Neural crest cell (in vitro differentiated cells): ENCODE results near the gene DUSP5. TPM values are rescaled to one million over a fixed set of nuclear protein-coding genes. Genes with fewer than 3 reads are reported as not detected.

ENCODE experiments used
- DNase-seq: peaks from one replicate; pipeline ENCODE4 v3.0.0; 2021; ENCODE audit warnings: low read depth, mixed read lengths, low spot score
- H3K27ac Mint-ChIP-seq: one replicate; pipeline ENCODE4 v1.8.0; 2021; ENCODE audit warnings: mild to moderate bottlenecking, mixed read lengths; ENCODE audit not compliant: unreplicated experiment
- H3K27me3 Mint-ChIP-seq: 2 replicates; pipeline ENCODE4 v1.8.0; 2021; ENCODE audit warnings: low read depth, mild to moderate bottlenecking, mixed read lengths
- H3K36me3 Mint-ChIP-seq: 2 replicates; pipeline ENCODE4 v1.8.0; 2021; ENCODE audit warnings: low read depth, mild to moderate bottlenecking, mixed read lengths
- H3K4me1 Mint-ChIP-seq: 2 replicates; pipeline ENCODE4 v1.8.0; 2021; ENCODE audit warnings: mixed read lengths
- H3K4me3 Mint-ChIP-seq: one replicate; pipeline ENCODE4 v1.8.0; 2021; ENCODE audit warnings: mild to moderate bottlenecking, mixed read lengths
- H3K9me3 Mint-ChIP-seq: 2 replicates; pipeline ENCODE4 v1.8.0; 2021; ENCODE audit warnings: mixed read lengths
- total RNA-seq: library from RNA; stranded (reverse); gene quantifications from 2 replicates; pipeline ENCODE4 v1.2.1, GENCODE V29; 2021
- TF ChIP-seq, protein P1 (sequence below): fragments of 200-600 bp; sonication (generic); conservative IDR thresholded peaks from 2 replicates; pipeline ENCODE4 v1.5.0; 2021; ENCODE audit warnings: antibody characterized with exemption, mild to moderate bottlenecking

Gene DUSP5
- total RNA-seq, 1 donor from 2014 or later, result 2.5 TPM

- H3K4me1 Mint-ChIP-seq, result peaks cover 11% of the 10 kb centered on the region
- H3K27me3 Mint-ChIP-seq, result peaks cover 28% of the 10 kb centered on the region
Measured at GRCh38 chr10:110546499-110547110, 48.9 kb downstream of the DUSP5 start.

DNA sequence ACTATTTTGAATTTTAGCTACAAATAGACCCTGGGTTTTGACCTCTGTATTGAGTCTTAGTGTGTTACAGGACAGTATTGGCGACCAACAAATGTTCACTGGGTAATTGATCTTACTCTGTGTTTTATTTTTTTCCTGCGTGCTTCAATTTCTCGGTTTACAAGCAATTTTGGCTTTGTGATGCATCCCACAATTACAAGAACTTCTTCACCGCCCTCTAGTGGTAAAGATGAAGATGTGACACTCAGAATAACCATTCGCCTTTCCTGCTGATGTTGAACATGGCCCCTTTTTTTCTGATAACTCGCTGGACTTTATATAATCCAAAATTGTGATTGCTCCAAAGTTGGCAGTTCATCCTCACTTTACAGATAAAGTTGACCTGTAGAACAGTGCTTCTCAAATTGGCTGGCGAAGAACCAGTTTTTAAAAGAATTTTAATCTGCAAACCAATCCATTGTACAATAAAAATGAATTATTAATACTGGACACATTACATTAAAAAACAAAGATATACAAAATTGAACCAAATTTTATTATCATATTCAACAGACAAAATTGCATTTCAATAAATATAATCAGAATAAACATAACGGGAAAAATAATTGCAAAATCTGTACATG, 49.5 kb downstream of the DUSP5 start:
- no peak for DNase-seq
- H3K27ac Mint-ChIP-seq, result no peak overlapping the region

More at GRCh38 chr10:110546499-110547110, 48.9 kb downstream of the DUSP5 start:
- Mint-ChIP-seq H3K4me3 (no peak overlapping the region), H3K36me3 (no peaks in the 10 kb centered on the region), H3K9me3 (no peaks in the 10 kb centered on the region), H3K27ac (no peak overlapping the region)
- no peak for DNase-seq
- TF ChIP-seq, protein P1, sequence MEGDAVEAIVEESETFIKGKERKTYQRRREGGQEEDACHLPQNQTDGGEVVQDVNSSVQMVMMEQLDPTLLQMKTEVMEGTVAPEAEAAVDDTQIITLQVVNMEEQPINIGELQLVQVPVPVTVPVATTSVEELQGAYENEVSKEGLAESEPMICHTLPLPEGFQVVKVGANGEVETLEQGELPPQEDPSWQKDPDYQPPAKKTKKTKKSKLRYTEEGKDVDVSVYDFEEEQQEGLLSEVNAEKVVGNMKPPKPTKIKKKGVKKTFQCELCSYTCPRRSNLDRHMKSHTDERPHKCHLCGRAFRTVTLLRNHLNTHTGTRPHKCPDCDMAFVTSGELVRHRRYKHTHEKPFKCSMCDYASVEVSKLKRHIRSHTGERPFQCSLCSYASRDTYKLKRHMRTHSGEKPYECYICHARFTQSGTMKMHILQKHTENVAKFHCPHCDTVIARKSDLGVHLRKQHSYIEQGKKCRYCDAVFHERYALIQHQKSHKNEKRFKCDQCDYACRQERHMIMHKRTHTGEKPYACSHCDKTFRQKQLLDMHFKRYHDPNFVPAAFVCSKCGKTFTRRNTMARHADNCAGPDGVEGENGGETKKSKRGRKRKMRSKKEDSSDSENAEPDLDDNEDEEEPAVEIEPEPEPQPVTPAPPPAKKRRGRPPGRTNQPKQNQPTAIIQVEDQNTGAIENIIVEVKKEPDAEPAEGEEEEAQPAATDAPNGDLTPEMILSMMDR, result no peak

DNA sequence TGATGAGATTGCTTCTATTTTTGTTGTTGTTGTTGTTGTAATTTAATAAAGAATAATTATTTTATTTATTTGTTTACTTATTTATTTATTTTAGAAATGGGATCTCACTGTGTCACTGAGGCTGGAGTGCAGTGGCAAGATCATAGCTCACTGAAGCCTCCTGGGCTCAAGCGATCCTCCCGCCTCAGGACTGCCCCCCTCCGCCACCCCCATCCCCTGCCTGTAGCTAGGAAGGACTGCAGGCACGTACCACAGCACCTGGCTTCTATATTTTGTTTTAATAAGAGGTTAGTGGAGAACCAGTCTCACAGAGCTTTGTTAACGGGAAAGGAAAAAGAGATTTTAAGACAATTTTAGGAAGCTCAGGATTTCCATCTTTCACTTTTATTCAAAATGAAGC, 50.3 kb downstream of the DUSP5 start:
- no peak for DNase-seq
- no peak overlapping the region for H3K4me3 Mint-ChIP-seq
- H3K4me1 Mint-ChIP-seq, result peaks cover 11% of the 10 kb centered on the region
- no peaks in the 10 kb centered on the region for H3K9me3 Mint-ChIP-seq
- H3K27ac Mint-ChIP-seq, result no peak overlapping the region
- H3K27me3 Mint-ChIP-seq, result peaks cover 33% of the 10 kb centered on the region
- TF ChIP-seq, protein P1, result no peak
- H3K36me3 Mint-ChIP-seq, result no peaks in the 10 kb centered on the region

More for the DNA sequence above, 49.5 kb downstream of the DUSP5 start:
- TF ChIP-seq, protein P1, result peak; percentile 87
- Mint-ChIP-seq H3K27me3 (peaks cover 33% of the 10 kb centered on the region), H3K4me1 (peaks cover 11% of the 10 kb centered on the region), H3K9me3 (no peaks in the 10 kb centered on the region), H3K4me3 (no peak overlapping the region), H3K36me3 (no peaks in the 10 kb centered on the region)

GRCh38 chr10:110549211-110549610, 51.5 kb downstream of the DUSP5 start:
- peaks cover 15% of the 10 kb centered on the region for H3K4me1 Mint-ChIP-seq
- peaks cover 33% of the 10 kb centered on the region for H3K27me3 Mint-ChIP-seq
- TF ChIP-seq, protein P1, result no peak
- no peaks in the 10 kb centered on the region for H3K36me3 Mint-ChIP-seq
- DNase-seq, result no peak
- no peaks in the 10 kb centered on the region for H3K9me3 Mint-ChIP-seq
- H3K27ac Mint-ChIP-seq, result no peak overlapping the region
- H3K4me3 Mint-ChIP-seq, result no peak overlapping the region

- no peak overlapping the region for H3K4me3 Mint-ChIP-seq
- peaks cover 7% of the 10 kb centered on the region for H3K4me1 Mint-ChIP-seq
Measured at GRCh38 chr10:110553905-110554304, 56.2 kb downstream of the DUSP5 start.

More at GRCh38 chr10:110553905-110554304, 56.2 kb downstream of the DUSP5 start:
- TF ChIP-seq, protein P1, result no peak
- no peaks in the 10 kb centered on the region for H3K9me3 Mint-ChIP-seq
- DNase-seq, result no peak
- H3K27ac Mint-ChIP-seq, result no peak overlapping the region
- H3K27me3 Mint-ChIP-seq, result peaks cover 26% of the 10 kb centered on the region
- no peaks in the 10 kb centered on the region for H3K36me3 Mint-ChIP-seq
